Measurements from ENCODE around the gene SLCO2B1.

- no peak for TF ChIP-seq CTCF (conservative IDR thresholded peaks at IDR 0.05; ENCODE audit: low read depth in 2 of 2)
- no peak for TF ChIP-seq EZH2 (IDR thresholded peaks at IDR 0.05; ENCODE audit: low read depth, unreplicated experiment)
- TF ChIP-seq EZH2phosphoT487 (IDR thresholded peaks at IDR 0.05; ENCODE audit: unreplicated experiment) = no peak
Observed at GRCh38 chr11:75191330-75191717, 40.4 kb downstream of the SLCO2B1 start.
